ENCODE measurements around the gene TMEM184C. TPM values are rescaled to one million over a fixed set of nuclear protein-coding genes. Genes with fewer than 3 reads are reported as not detected.
A peak's percentile ranks its signal among the peaks of the same experiment; 100 is the strongest.

TMEM184C gene
- total RNA-seq, 4 donors from 2014 or later: 15.4 to 22.1 (median 16.6) TPM

- TF ChIP-seq CTCF (IDR thresholded peaks at IDR 0.05) (no peak), POLR2AphosphoS5 (IDR thresholded peaks at IDR 0.05) (no peak), POLR2A (IDR thresholded peaks at IDR 0.05; ENCODE audit: low read depth) (no peak), EP300 (IDR thresholded peaks at IDR 0.05) (no peak)
- H3K9me3 ChIP-seq: peaks cover 0 to 6% (median 0%) of the 10 kb centered on the region in 4 donors
- H3K4me1 ChIP-seq: no peaks in the 10 kb centered on the region
- H3K36me3 ChIP-seq: no peaks in the 10 kb centered on the region
- 94% methylated on average over 3 of the region's 3 CpGs for WGBS
- H3K4me3 ChIP-seq: no peak overlapping the region
- DNase-seq (ENCODE audit: extremely low spot score): no peak
- H3K27ac ChIP-seq (replicated peaks in 1 of 4): no peak overlapping the region
- H3K27me3 ChIP-seq: no peaks in the 10 kb centered on the region
- intact Hi-C loops (cut with DNase I): loop anchor here (10.0 kb wide), 1 partner anchor 422 kb away; no protein-coding TSS in a partner anchor
Measured at GRCh38 chr4:147587041-147587440, 30.2 kb upstream of the TMEM184C start.

GRCh38 chr4:147589586-147589985 lies 27.6 kb upstream of the TMEM184C start:
- peak; percentile 60 for DNase-seq (ENCODE audit: extremely low spot score)
- Histone ChIP-seq H3K4me1 (no peaks in the 10 kb centered on the region), H3K4me3 (no peak overlapping the region), H3K27me3 (no peaks in the 10 kb centered on the region), H3K27ac (replicated peaks in 1 of 4) (no peak overlapping the region), H3K36me3 (no peaks in the 10 kb centered on the region), H3K9me3 (no peaks in the 10 kb centered on the region)
- TF ChIP-seq POLR2A (IDR thresholded peaks at IDR 0.05; ENCODE audit: low read depth) (no peak), EP300 (IDR thresholded peaks at IDR 0.05) (no peak), CTCF (IDR thresholded peaks at IDR 0.05) (no peak), POLR2AphosphoS5 (IDR thresholded peaks at IDR 0.05) (no peak)
- WGBS: 65% methylated on average over 1 of the region's 1 CpG
- intact Hi-C loops (cut with DNase I): loop anchor here (10.0 kb wide), 1 partner anchor 425 kb away; no protein-coding TSS in a partner anchor

GRCh38 chr4:147590249-147590920 lies 26.8 kb upstream of the TMEM184C start:
- Histone ChIP-seq H3K4me1 (no peaks in the 10 kb centered on the region), H3K27ac (replicated peaks in 1 of 4) (no peak overlapping the region), H3K27me3 (no peaks in the 10 kb centered on the region), H3K4me3 (no peak overlapping the region), H3K36me3 (no peaks in the 10 kb centered on the region), H3K9me3 (no peaks in the 10 kb centered on the region)
- DNase-seq (ENCODE audit: extremely low spot score): peak; percentile 57
- intact Hi-C loops (cut with DNase I): loop anchor here (5.0 kb wide), 1 partner anchor 68 kb away; no protein-coding TSS in a partner anchor
- 45% methylated on average over 12 of the region's 12 CpGs for WGBS
- TF ChIP-seq CTCF (IDR thresholded peaks at IDR 0.05) (peak; percentile 55 to 66 (median 63)), EP300 (IDR thresholded peaks at IDR 0.05) (no peak)

- Histone ChIP-seq H3K27me3 (no peaks in the 10 kb centered on the region), H3K27ac (replicated peaks in 1 of 4) (no peak overlapping the region), H3K4me1 (no peaks in the 10 kb centered on the region), H3K4me3 (no peak overlapping the region), H3K9me3 (no peaks in the 10 kb centered on the region), H3K36me3 (no peaks in the 10 kb centered on the region)
- TF ChIP-seq CTCF (IDR thresholded peaks at IDR 0.05) (no peak), EP300 (IDR thresholded peaks at IDR 0.05) (no peak), POLR2AphosphoS5 (IDR thresholded peaks at IDR 0.05) (no peak), POLR2A (IDR thresholded peaks at IDR 0.05; ENCODE audit: low read depth) (no peak)
- no peak for DNase-seq (ENCODE audit: extremely low spot score)
- intact Hi-C loops (cut with DNase I): loop anchor here (5.0 kb wide), 1 partner anchor 69 kb away; no protein-coding TSS in a partner anchor
Measured at GRCh38 chr4:147591106-147591505, 26.1 kb upstream of the TMEM184C start.

All from esophagus muscularis mucosa (tissue), 4 donors.